Glutamatergic neuron (in vitro differentiated cells): Measurements from ENCODE around the gene DSCAML1. TPM values are rescaled to one million over a fixed set of nuclear protein-coding genes. Genes with fewer than 3 reads are reported as not detected.
"Not testable (repeated sequence)": the region's sequence is repeated elsewhere in the genome, so short reads cannot be mapped to it uniquely, and the experiment has no call there.

Experiments used
- DNase-seq: peaks from one replicate; pipeline ENCODE4 v3.0.0; 2022
- H3K27ac Mint-ChIP-seq: one replicate; pipeline ENCODE4 v1.8.0; 2020; ENCODE audit warnings: mild to moderate bottlenecking, mixed read lengths, inconsistent platforms; ENCODE audit not compliant: unreplicated experiment
- H3K27me3 Mint-ChIP-seq: one replicate; pipeline ENCODE4 v1.8.0; 2020; ENCODE audit warnings: mild to moderate bottlenecking, moderate library complexity, mixed read lengths, inconsistent platforms; ENCODE audit not compliant: unreplicated experiment
- H3K36me3 Mint-ChIP-seq: one replicate; pipeline ENCODE4 v1.8.0; 2020; ENCODE audit warnings: mild to moderate bottlenecking, mixed read lengths, inconsistent platforms; ENCODE audit not compliant: unreplicated experiment
- H3K4me1 Mint-ChIP-seq: one replicate; pipeline ENCODE4 v1.8.0; 2020; ENCODE audit warnings: mild to moderate bottlenecking, low read depth, mixed read lengths, inconsistent platforms; ENCODE audit not compliant: unreplicated experiment
- H3K4me3 Mint-ChIP-seq: one replicate; pipeline ENCODE4 v1.8.0; 2020; ENCODE audit warnings: mild to moderate bottlenecking, mixed read lengths, inconsistent platforms; ENCODE audit not compliant: unreplicated experiment
- H3K9me3 Mint-ChIP-seq: one replicate; pipeline ENCODE4 v1.8.0; 2020; ENCODE audit warnings: mild to moderate bottlenecking, moderate library complexity, mixed read lengths, inconsistent platforms; ENCODE audit not compliant: unreplicated experiment
- CTCF ChIP-seq: fragments of 200-600 bp; sonication (generic); IDR thresholded peaks from one replicate; pipeline ENCODE4 v1.5.0; 2021; ENCODE audit not compliant: partially characterized antibody, unreplicated experiment
- total RNA-seq: library from RNA; stranded (reverse); fragmentation: NEBNext Ultra II Directional; extraction: Animal tissue kit (Norgen Biotek cat#: 25700); gene quantifications from one replicate; pipeline ENCODE4 v1.2.1, GENCODE V29; 2021; ENCODE audit not compliant: unreplicated experiment

DSCAML1 gene
- total RNA-seq, 1 donor from 2014 or later = 0.07 TPM

- Mint-ChIP-seq H3K9me3 (peaks cover 4% of the 10 kb centered on the region), H3K36me3 (no peaks in the 10 kb centered on the region), H3K4me1 (peaks cover 9% of the 10 kb centered on the region), H3K27me3 (no peaks in the 10 kb centered on the region), H3K27ac (no peak overlapping the region), H3K4me3 (no peak overlapping the region)
- no peak for TF ChIP-seq CTCF
- DNase-seq = peak; percentile 36
Measured at GRCh38 chr11:117816151-117816741, 19.2 kb upstream of the DSCAML1 start.

GRCh38 chr11:117815262-117815803 lies 18.3 kb upstream of the DSCAML1 start:
- Mint-ChIP-seq H3K27ac (no peak overlapping the region), H3K9me3 (peaks cover 4% of the 10 kb centered on the region), H3K27me3 (no peaks in the 10 kb centered on the region), H3K36me3 (no peaks in the 10 kb centered on the region), H3K4me3 (no peak overlapping the region), H3K4me1 (peaks cover 9% of the 10 kb centered on the region)
- no peak for DNase-seq
- no peak for TF ChIP-seq CTCF

- Mint-ChIP-seq H3K27ac (no peak overlapping the region), H3K4me1 (peaks cover 10% of the 10 kb centered on the region), H3K27me3 (peaks cover 1% of the 10 kb centered on the region), H3K36me3 (no peaks in the 10 kb centered on the region), H3K4me3 (peak overlapping the region; percentile 11), H3K9me3 (peaks cover 4% of the 10 kb centered on the region)
- no peak for DNase-seq
- TF ChIP-seq CTCF = no peak
Measured at GRCh38 chr11:117814766-117815261, 17.8 kb upstream of the DSCAML1 start.

GRCh38 chr11:117814204-117814765 lies 17.3 kb upstream of the DSCAML1 start:
- peaks cover 12% of the 10 kb centered on the region for H3K4me1 Mint-ChIP-seq
- H3K27me3 Mint-ChIP-seq = peaks cover 3% of the 10 kb centered on the region
- no peak overlapping the region for H3K4me3 Mint-ChIP-seq
- DNase-seq = no peak
- peaks cover 4% of the 10 kb centered on the region for H3K9me3 Mint-ChIP-seq
- no peak overlapping the region for H3K27ac Mint-ChIP-seq
- no peaks in the 10 kb centered on the region for H3K36me3 Mint-ChIP-seq
- no peak for TF ChIP-seq CTCF

- peak overlapping the region; percentile 22 for H3K4me3 Mint-ChIP-seq
- H3K27me3 Mint-ChIP-seq, H3K27ac Mint-ChIP-seq: not testable (repeated sequence)
Measured at GRCh38 chr11:117810056-117810451, 13.0 kb upstream of the DSCAML1 start.

More at GRCh38 chr11:117810056-117810451, 13.0 kb upstream of the DSCAML1 start:
- not testable (repeated sequence) for H3K9me3 Mint-ChIP-seq, H3K4me1 Mint-ChIP-seq, DNase-seq, H3K36me3 Mint-ChIP-seq
